Nephron progenitor cell (in vitro differentiated cells): Measurements from ENCODE around the gene BRSK1.

ENCODE experiments used
- DNase-seq: peaks from one replicate; pipeline ENCODE4 v3.0.0; 2021
- H3K27ac Mint-ChIP-seq: 2 replicates; pipeline ENCODE4 v1.8.0; 2021; ENCODE audit warnings: mild to moderate bottlenecking, moderate library complexity, mixed read lengths
- H3K27me3 Mint-ChIP-seq: 2 replicates; pipeline ENCODE4 v1.8.0; 2021; ENCODE audit warnings: mild to moderate bottlenecking, low read depth, mixed read lengths; ENCODE audit not compliant: poor library complexity
- H3K36me3 Mint-ChIP-seq: 2 replicates; pipeline ENCODE4 v1.8.0; 2021; ENCODE audit warnings: low read depth, mixed read lengths
- H3K4me1 Mint-ChIP-seq: 2 replicates; pipeline ENCODE4 v1.8.0; 2021; ENCODE audit warnings: mixed read lengths
- H3K4me3 Mint-ChIP-seq: 2 replicates; pipeline ENCODE4 v1.8.0; 2021; ENCODE audit warnings: mild to moderate bottlenecking, moderate library complexity, mixed read lengths
- H3K9me3 Mint-ChIP-seq: 2 replicates; pipeline ENCODE4 v1.8.0; 2021; ENCODE audit warnings: mild to moderate bottlenecking, moderate library complexity, mixed read lengths
- CTCF ChIP-seq: fragments of 200-600 bp; sonication (generic); IDR thresholded peaks from 2 replicates; pipeline ENCODE4 v1.5.0; 2021; ENCODE audit warnings: antibody characterized with exemption

The BRSK1 gene

GRCh38 chr19:55255618-55256423 lies 28.0 kb upstream of the BRSK1 start:
- TF ChIP-seq CTCF: no peak
- Mint-ChIP-seq H3K27ac (peak overlapping the region; percentile 22), H3K4me1 (peaks cover 71% of the 10 kb centered on the region)

GRCh38 chr19:55256562-55257460 lies 27.0 kb upstream of the BRSK1 start:
- no peaks in the 10 kb centered on the region for H3K36me3 Mint-ChIP-seq
- H3K4me3 Mint-ChIP-seq: peak overlapping the region; percentile 97
- DNase-seq: no peak
- H3K27me3 Mint-ChIP-seq: no peaks in the 10 kb centered on the region
- peaks cover 61% of the 10 kb centered on the region for H3K4me1 Mint-ChIP-seq
- no peaks in the 10 kb centered on the region for H3K9me3 Mint-ChIP-seq
- no peak overlapping the region for H3K27ac Mint-ChIP-seq
- TF ChIP-seq CTCF: no peak

More at GRCh38 chr19:55255618-55256423, 28.0 kb upstream of the BRSK1 start:
- peak; percentile 33 for DNase-seq
- Mint-ChIP-seq H3K27me3 (no peaks in the 10 kb centered on the region), H3K36me3 (no peaks in the 10 kb centered on the region), H3K9me3 (no peaks in the 10 kb centered on the region), H3K4me3 (peak overlapping the region; percentile 97)

GRCh38 chr19:55257461-55258420 lies 26.1 kb upstream of the BRSK1 start:
- Mint-ChIP-seq H3K27ac (peak overlapping the region; percentile 62), H3K9me3 (no peaks in the 10 kb centered on the region), H3K4me1 (peaks cover 58% of the 10 kb centered on the region), H3K27me3 (no peaks in the 10 kb centered on the region), H3K4me3 (peak overlapping the region; percentile 97), H3K36me3 (peaks cover 8% of the 10 kb centered on the region)
- peak; percentile 40 for DNase-seq
- TF ChIP-seq CTCF: no peak

GRCh38 chr19:55258476-55258827 lies 25.3 kb upstream of the BRSK1 start:
- peaks cover 14% of the 10 kb centered on the region for H3K36me3 Mint-ChIP-seq

More at GRCh38 chr19:55258476-55258827, 25.3 kb upstream of the BRSK1 start:
- H3K9me3 Mint-ChIP-seq: no peaks in the 10 kb centered on the region
- H3K27me3 Mint-ChIP-seq: no peaks in the 10 kb centered on the region
- no peak overlapping the region for H3K27ac Mint-ChIP-seq
- no peak for TF ChIP-seq CTCF
- H3K4me3 Mint-ChIP-seq: peak overlapping the region; percentile 84
- DNase-seq: peak; percentile 50
- H3K4me1 Mint-ChIP-seq: peaks cover 55% of the 10 kb centered on the region
